Measurements from ENCODE around the gene SLIT2.

- TF ChIP-seq CTCF (IDR thresholded peaks at IDR 0.05 in 8 of 11, conservative IDR thresholded peaks at IDR 0.05 in 3 of 11): no peak
- TF ChIP-seq POLR2A (IDR thresholded peaks at IDR 0.05): no peak
Measured at GRCh38 chr4:20217521-20217920, 34.2 kb upstream of the SLIT2 start.

Data from spleen (tissue), 7 donors.